ENCODE data around the gene MREG. TPM values are rescaled to one million over a fixed set of nuclear protein-coding genes. Genes with fewer than 3 reads are reported as not detected.

MREG gene
- polyA plus RNA-seq, 2 of the 4 experiments (the other 2 are of a cell fraction), result 6.4 to 8.0 TPM

GRCh38 chr2:216002693-216003092 lies 10.7 kb downstream of the MREG start:
- Histone ChIP-seq H3K4me1 (peaks cover 14% of the 10 kb centered on the region), H3K4me2 (no peak overlapping the region), H3K27ac (no peak overlapping the region), H3K9me3 (no peaks in the 10 kb centered on the region), H3K4me3 (no peak overlapping the region)
- DNase-seq (ENCODE audit: low read depth in 1 of 2, low spot score in 1 of 2) (no peak), ATAC-seq (no peak), FAIRE-seq (no peak)
- ChIA-PET CTCF (interaction anchor here (0.6 kb wide), 1 partner anchor 52 kb away, joined by 3 read pairs; no protein-coding TSS in a partner anchor), POLR2A (no interaction called here)
- 72% methylated on average over 2 of the region's 2 CpGs for WGBS (ENCODE audit: missing lambda C conversion rate)
- TF ChIP-seq CEBPB (IDR thresholded peaks at IDR 0.05) (no peak), BCL3 (IDR thresholded peaks at IDR 0.05) (no peak), RARB (CRISPR knock-in tag; IDR thresholded peaks at IDR 0.05) (no peak), SMC3 (IDR thresholded peaks at IDR 0.05) (no peak), SREBF2 (IDR thresholded peaks at IDR 0.05) (no peak), GATA3 (IDR thresholded peaks at IDR 0.05; ENCODE audit: borderline replicate concordance) (no peak), MYC (IDR thresholded peaks at IDR 0.05; ENCODE audit: borderline replicate concordance, low read length) (no peak), PBX3 (IDR thresholded peaks at IDR 0.05) (no peak), EP300 (IDR thresholded peaks at IDR 0.05) (no peak)

GRCh38 chr2:216002101-216002678 lies 11.2 kb downstream of the MREG start:
- POLR2A ChIA-PET, result no interaction called here
- FAIRE-seq (no peak), ATAC-seq (no peak), DNase-seq (ENCODE audit: low read depth in 1 of 2, low spot score in 1 of 2) (no peak)
- no peaks in the 10 kb centered on the region for H3K9me3 ChIP-seq
- no peak overlapping the region for H3K4me3 ChIP-seq
- WGBS (ENCODE audit: missing lambda C conversion rate), result 82% methylated on average over 5 of the region's 5 CpGs
- no peak for TF ChIP-seq BCL3 (IDR thresholded peaks at IDR 0.05)
- TF ChIP-seq HOXB5 (CRISPR knock-in tag; IDR thresholded peaks at IDR 0.05), result no peak
- CTCF ChIA-PET, result interaction anchor here (0.6 to 1.7 kb wide), 3 partner anchors 21 to 52 kb away, joined by 3 to 4 read pairs (median 3); no protein-coding TSS in a partner anchor
- H3K4me2 ChIP-seq, result no peak overlapping the region
- peaks cover 14% of the 10 kb centered on the region for H3K4me1 ChIP-seq
- 0 out of 6 replicates have a peak overlapping the region, but pooled peaks of 1 of the 2 experiments have one; percentile 15 for H3K27ac ChIP-seq

GRCh38 chr2:216001216-216002100 lies 11.9 kb downstream of the MREG start:
- Histone ChIP-seq H3K27ac (no peak overlapping the region), H3K4me2 (no peak overlapping the region), H3K9me3 (no peaks in the 10 kb centered on the region), H3K4me3 (no peak overlapping the region), H3K4me1 (peaks cover 8% of the 10 kb centered on the region)
- ATAC-seq (no peak), DNase-seq (ENCODE audit: low read depth in 1 of 2, low spot score in 1 of 2) (no peak), FAIRE-seq (no peak)
- CTCF ChIA-PET, result interaction anchor here (1.2 to 1.7 kb wide), 3 partner anchors 11 to 32 kb away, joined by 3 to 7 read pairs (median 4); no protein-coding TSS in a partner anchor
- 83% methylated on average over 9 of the region's 9 CpGs for WGBS (ENCODE audit: missing lambda C conversion rate)
- no peak for TF ChIP-seq ESRRA (IDR thresholded peaks at IDR 0.05; ENCODE audit: borderline replicate concordance, low read length)
- no peak for TF ChIP-seq BCL3 (IDR thresholded peaks at IDR 0.05)
- no peak for TF ChIP-seq HOXB5 (CRISPR knock-in tag; IDR thresholded peaks at IDR 0.05)
- no peak for TF ChIP-seq KDM5A (IDR thresholded peaks at IDR 0.05)
- POLR2A ChIA-PET, result no interaction called here

All from A549 (cell line).